A549 (cell line): ENCODE results near the gene GRID1. TPM values are rescaled to one million over a fixed set of nuclear protein-coding genes. Genes with fewer than 3 reads are reported as not detected.

Experiments used
- ATAC-seq, 2 experiments: fragments of 200-7000 bp in 1 of 2; fragments of >200 bp in 1 of 2; cut with Nextera tagmentation in 1 of 2; cut with Tn5 transposase in 1 of 2; 3 replicates each; pipeline versions ENCODE4 v1.8.0 to v1.9.1; 2018 to 2020; ENCODE audit warnings: mild to moderate bottlenecking in 1 of 2, moderate library complexity in 1 of 2
- CTCF ChIA-PET: fragments of 300-600 bp; sonication (Branson Sonifier 250); formaldehyde crosslinking; extraction: SDS; loops from one replicate; lab custom pipeline; 2021; ENCODE audit warnings: antibody characterized with exemption, inconsistent platforms; lab: Yijun Ruan, JAX
- POLR2A ChIA-PET: fragments of 350-600 bp; formaldehyde crosslinking; extraction: SDS; loops from one replicate; lab custom pipeline; 2021; ENCODE audit warnings: antibody characterized with exemption, inconsistent platforms; lab: Yijun Ruan, JAX
- DNase-seq, 2 experiments: peaks; one replicate each; pipeline versions ENCODE4 v3.0.0 to v3.0.0-alpha.2; 2011 to 2016; ENCODE audit warnings: low read depth in 1 of 2, low spot score in 1 of 2
- FAIRE-seq: peaks from 2 replicates; lab custom pipeline; 2011; peaks lifted over from hg19 to GRCh38; lab: Jason Lieb, UNC
- H3K27ac ChIP-seq, 2 experiments: fragments of >200 bp; sonication (Bioruptor Twin); formaldehyde crosslinking; 3 replicates each; pipeline ENCODE4 v1.5.1; 2016 to 2017
- H3K4me1 ChIP-seq: fragments of >200 bp; sonication (Bioruptor Twin); formaldehyde crosslinking; 3 replicates; pipeline ENCODE4 v1.6.1; 2016
- H3K4me2 ChIP-seq: fragments of >200 bp; sonication (Bioruptor Twin); formaldehyde crosslinking; 3 replicates; pipeline ENCODE4 v1.6.1; 2016
- H3K4me3 ChIP-seq: fragments of >200 bp; sonication (Bioruptor Twin); formaldehyde crosslinking; 3 replicates; pipeline ENCODE4 v1.5.1; 2016
- H3K9me3 ChIP-seq: fragments of >200 bp; sonication (Bioruptor Twin); formaldehyde crosslinking; 3 replicates; pipeline ENCODE4 v1.6.1; 2016
- BHLHE40 ChIP-seq: IDR thresholded peaks from 2 replicates; pipeline ENCODE4 v1.6.1; 2012; ENCODE audit warnings: low read depth, low read length, inconsistent platforms
- CEBPB ChIP-seq, 2 experiments: fragments of >200 bp in 1 of 2; sonication (Bioruptor Twin) in 1 of 2; formaldehyde crosslinking in 1 of 2; IDR thresholded peaks; 2 replicates each; pipeline ENCODE4 v1.6.1; 2012 to 2016
- CHD4 ChIP-seq: fragments of 200-600 bp; sonication (generic); IDR thresholded peaks from 2 replicates; pipeline ENCODE4 v1.6.1; 2016; ENCODE audit warnings: antibody characterized with exemption, mild to moderate bottlenecking, borderline replicate concordance
- CTCF ChIP-seq: fragments of >200 bp; sonication (Bioruptor Twin); formaldehyde crosslinking; IDR thresholded peaks from 3 replicates; pipeline ENCODE4 v1.5.1; 2016
- ESRRA ChIP-seq: fragments of 150-350 bp; IDR thresholded peaks from 2 replicates; pipeline ENCODE4 v1.6.1; 2014; ENCODE audit warnings: mild to moderate bottlenecking, low read length, borderline replicate concordance
- FOXS1 ChIP-seq: fragments of 250-450 bp; sonication (Bioruptor Pico); IDR thresholded peaks from 2 replicates; pipeline ENCODE4 v1.5.0; 2020; ENCODE audit warnings: mild to moderate bottlenecking, moderate library complexity
- HES2 ChIP-seq: fragments of >200 bp; sonication (Bioruptor Twin); formaldehyde crosslinking; IDR thresholded peaks from 2 replicates; pipeline ENCODE4 v1.6.1; 2016
- HEYL ChIP-seq: fragments of 250-450 bp; sonication (Bioruptor Pico); IDR thresholded peaks from 2 replicates; pipeline ENCODE4 v1.8.0; 2021; ENCODE audit warnings: mild to moderate bottlenecking, moderate library complexity
- HOXA7 ChIP-seq: fragments of 250-450 bp; sonication (Bioruptor Pico); IDR thresholded peaks from 2 replicates; pipeline ENCODE4 v1.5.0; 2020; ENCODE audit warnings: mild to moderate bottlenecking, moderate library complexity
- HOXB13 ChIP-seq: fragments of 250-450 bp; sonication (Bioruptor Pico); IDR thresholded peaks from 2 replicates; pipeline ENCODE4 v1.5.0; 2020; ENCODE audit warnings: low read depth, mild to moderate bottlenecking, moderate library complexity
- HOXB5 ChIP-seq: fragments of 250-450 bp; sonication (Bioruptor Pico); IDR thresholded peaks from 2 replicates; pipeline ENCODE4 v1.5.0; 2020; ENCODE audit warnings: mild to moderate bottlenecking, moderate library complexity
- JUN ChIP-seq, 2 experiments: fragments of >200 bp; sonication (Bioruptor Twin); formaldehyde crosslinking; IDR thresholded peaks; 2 replicates in 1 of 2; 3 replicates in 1 of 2; pipeline ENCODE4 v1.6.1; 2016 to 2017
- MAX ChIP-seq: IDR thresholded peaks from 2 replicates; pipeline ENCODE4 v1.6.1; 2012
- NPAS2 ChIP-seq: fragments of 250-450 bp; sonication (Bioruptor Pico); IDR thresholded peaks from 2 replicates; pipeline ENCODE4 v1.8.0; 2022; ENCODE audit warnings: mild to moderate bottlenecking, moderate library complexity, borderline replicate concordance
- PBX3 ChIP-seq: IDR thresholded peaks from 2 replicates; pipeline ENCODE4 v1.6.1; 2012
- POLR2A ChIP-seq: IDR thresholded peaks from 2 replicates; pipeline ENCODE4 v1.6.1; 2012; ENCODE audit warnings: mild to moderate bottlenecking, low read length
- RAD21 ChIP-seq, 2 experiments: fragments of >200 bp in 1 of 2; sonication (Bioruptor Twin) in 1 of 2; formaldehyde crosslinking in 1 of 2; IDR thresholded peaks in 1 of 2; conservative IDR thresholded peaks in 1 of 2; 2 replicates in 1 of 2; 3 replicates in 1 of 2; pipeline ENCODE4 v1.6.1; 2012 to 2018; ENCODE audit warnings: inconsistent platforms in 1 of 2
- RCOR1 ChIP-seq: fragments of 150-350 bp; IDR thresholded peaks from 2 replicates; pipeline ENCODE4 v1.6.1; 2014; ENCODE audit warnings: antibody characterized with exemption, low read length, low read depth
- RFX5 ChIP-seq: fragments of 450-650 bp; IDR thresholded peaks from 2 replicates; pipeline ENCODE4 v1.7.1; 2014; ENCODE audit warnings: antibody characterized with exemption, mild to moderate bottlenecking, moderate library complexity
- RNF2 ChIP-seq: fragments of 200-600 bp; sonication (generic); IDR thresholded peaks from 2 replicates; pipeline ENCODE4 v1.6.1; 2016; ENCODE audit warnings: low read depth, mild to moderate bottlenecking, antibody characterized with exemption, moderate library complexity, borderline replicate concordance
- TFCP2L1 ChIP-seq: fragments of 250-450 bp; sonication (Bioruptor Pico); IDR thresholded peaks from 2 replicates; pipeline ENCODE4 v1.5.0; 2021; ENCODE audit warnings: mild to moderate bottlenecking
- TP53 ChIP-seq: fragments of 250-450 bp; sonication (Bioruptor Pico); IDR thresholded peaks from 2 replicates; pipeline ENCODE4 v1.5.0; 2021; ENCODE audit warnings: mild to moderate bottlenecking, moderate library complexity
- ZNF302 ChIP-seq: fragments of 250-450 bp; sonication (Bioruptor Pico); IDR thresholded peaks from 2 replicates; pipeline ENCODE4 v1.9.0; 2021; ENCODE audit warnings: inconsistent platforms, mild to moderate bottlenecking, moderate library complexity
- WGBS: methylation state at CpG from one replicate; pipeline ENCODE4 v1.1.6; 2017; ENCODE audit errors: missing lambda C conversion rate; 5-methylcytosine and 5-hydroxymethylcytosine counted together
- polyA plus RNA-seq, 4 experiments: library from polyadenylated mRNA; depleted of rRNA in 3 of 4; stranded (reverse); fragments of >200 nt; fragmentation: RNase III in 1 of 4; extraction: RNeasy Plus Mini Kit Qiagen cat#74134 plus additional on column Dnase treatment in 1 of 4; gene quantifications; 2 replicates in 3 of 4; 3 replicates in 1 of 4; pipeline ENCODE4 v1.2.3, GENCODE V29; 2011 to 2017

The GRID1 gene
- polyA plus RNA-seq, 2 of the 4 experiments (the other 2 are of a cell fraction) = 0.14 to 0.30 TPM

GRCh38 chr10:86104611-86105145, 261.9 kb downstream of the GRID1 start:
- TF ChIP-seq BHLHE40 (no peak), NPAS2 (CRISPR knock-in tag) (no peak), HOXB5 (CRISPR knock-in tag) (no peak)
- TF ChIP-seq, all 56 proteins: peak for 0
- no peak for ATAC-seq
- Histone ChIP-seq H3K27ac (no peak overlapping the region), H3K4me2 (no peak overlapping the region), H3K9me3 (no peaks in the 10 kb centered on the region), H3K4me3 (no peak overlapping the region), H3K4me1 (no peaks in the 10 kb centered on the region)
- FAIRE-seq = no peak
- ChIA-PET POLR2A (no interaction called here), CTCF (no interaction called here)
- WGBS = 46% methylated on average over 7 of the region's 7 CpGs
- no peak for DNase-seq

GRCh38 chr10:86104156-86104555, 262.4 kb downstream of the GRID1 start:
- Histone ChIP-seq H3K4me3 (no peak overlapping the region), H3K4me1 (no peaks in the 10 kb centered on the region), H3K27ac (no peak overlapping the region), H3K9me3 (no peaks in the 10 kb centered on the region), H3K4me2 (no peak overlapping the region)
- ChIA-PET CTCF (no interaction called here), POLR2A (no interaction called here)
- ATAC-seq (no peak), FAIRE-seq (no peak), DNase-seq (no peak)
- 56% methylated on average over 4 of the region's 5 CpGs for WGBS
- TF ChIP-seq RAD21 (conservative IDR thresholded peaks at IDR 0.05 in 1 of 2, IDR thresholded peaks at IDR 0.05 in 1 of 2) (no peak), POLR2A (no peak), RNF2 (no peak), TFCP2L1 (CRISPR knock-in tag) (no peak), HOXA7 (CRISPR knock-in tag) (no peak), TP53 (CRISPR knock-in tag) (no peak), HOXB13 (CRISPR knock-in tag) (no peak), CTCF (no peak), MAX (no peak), FOXS1 (CRISPR knock-in tag) (no peak), ZNF302 (CRISPR knock-in tag) (no peak)

- DNase-seq (no peak), FAIRE-seq (no peak), ATAC-seq (peak in 1 of 2 experiments; percentile 40; a peak in 1 of 6 replicates)
- WGBS = 49% methylated on average over 8 of the region's 8 CpGs
- Histone ChIP-seq H3K4me3 (no peak overlapping the region), H3K27ac (no peak overlapping the region), H3K4me2 (no peak overlapping the region), H3K4me1 (no peaks in the 10 kb centered on the region), H3K9me3 (no peaks in the 10 kb centered on the region)
- ChIA-PET CTCF (no interaction called here), POLR2A (no interaction called here)
- TF ChIP-seq TP53 (CRISPR knock-in tag) (no peak), CEBPB (IDR thresholded peaks at IDR 0.05) (no peak), RNF2 (no peak), ESRRA (no peak), HEYL (CRISPR knock-in tag) (no peak), ZNF302 (CRISPR knock-in tag) (no peak), RCOR1 (no peak), RAD21 (conservative IDR thresholded peaks at IDR 0.05 in 1 of 2, IDR thresholded peaks at IDR 0.05 in 1 of 2) (no peak)
These were observed 263.0 kb downstream of the GRID1 start for GRCh38 chr10:86103391-86104101.

GRCh38 chr10:86102451-86102850, 264.1 kb downstream of the GRID1 start:
- ATAC-seq = no peak
- Histone ChIP-seq H3K4me3 (no peak overlapping the region), H3K4me1 (no peaks in the 10 kb centered on the region), H3K9me3 (no peaks in the 10 kb centered on the region), H3K4me2 (no peak overlapping the region), H3K27ac (no peak overlapping the region)
- ChIA-PET POLR2A (no interaction called here), CTCF (no interaction called here)
- no peak for FAIRE-seq
- WGBS = 65% methylated on average over 5 of the region's 5 CpGs
- no peak for DNase-seq
- TF ChIP-seq RFX5 (no peak), RCOR1 (no peak), PBX3 (no peak), JUN (IDR thresholded peaks at IDR 0.05) (no peak), HES2 (no peak), TFCP2L1 (CRISPR knock-in tag) (no peak), HOXA7 (CRISPR knock-in tag) (no peak), CTCF (no peak), CHD4 (no peak)
